Left lung (tissue), 10 donors: ENCODE results near the gene MNS1. TPM values are rescaled to one million over a fixed set of nuclear protein-coding genes. Genes with fewer than 3 reads are reported as not detected.

Source experiments
- ATAC-seq: fragments of 200-7000 bp; cut with Tn5 transposase; one replicate; pipeline ENCODE4 v1.9.1; 2020; ENCODE audit warnings: moderate library complexity
- DNase-seq, 4 donors: peaks; one replicate each; pipeline ENCODE4 v3.0.0-alpha.2; 2013 to 2020
- H3K27ac ChIP-seq, 2 donors: fragments of 200-600 bp; sonication (generic) in 1 of 2; one replicate each; pipeline versions ENCODE4 v1.5.0 to v1.8.0; 2020 to 2021
- H3K27me3 ChIP-seq, 2 donors: fragments of 200-600 bp; sonication (generic) in 1 of 2; one replicate each; pipeline versions ENCODE4 v1.5.0 to v1.8.0; 2020 to 2021
- H3K36me3 ChIP-seq, 2 donors: fragments of 200-600 bp; sonication (generic) in 1 of 2; one replicate each; pipeline versions ENCODE4 v1.5.0 to v1.8.0; 2020 to 2021
- H3K4me1 ChIP-seq, 2 donors: fragments of 200-600 bp; one replicate each; pipeline ENCODE4 v1.8.0; 2021
- H3K4me3 ChIP-seq, 2 donors: fragments of 200-600 bp; sonication (generic) in 1 of 2; one replicate each; pipeline versions ENCODE4 v1.5.0 to v1.8.0; 2020 to 2021; ENCODE audit warnings: mild to moderate bottlenecking in 1 of 2
- H3K9me3 ChIP-seq, 2 donors: fragments of 200-600 bp; sonication (generic) in 1 of 2; one replicate each; pipeline versions ENCODE4 v1.5.0 to v1.8.0; 2020 to 2021
- CTCF ChIP-seq, 2 donors: fragments of 200-600 bp; sonication (generic) in 1 of 2; IDR thresholded peaks; one replicate each; pipeline versions ENCODE4 v1.5.0 to v1.8.0; 2021; ENCODE audit warnings: antibody characterized with exemption in 2 of 2
- intact Hi-C, 2 donors: fragments of 100-400 bp; cut with DNase I; formaldehyde crosslinking; loops; one replicate each; pipeline versions ENCODE4 v1.11.2 to v1.14.2; 2022
- polyA plus RNA-seq, 6 donors: library from polyadenylated mRNA; unstranded; fragments of 120-200 nt; gene quantifications; one replicate each; pipeline ENCODE4 v1.2.1, GENCODE V29; 2013; ENCODE audit not compliant: insufficient read length in 6 of 6
- total RNA-seq, 2 donors: library from RNA; stranded (reverse); fragmentation: NEBNext Ultra II Directional; extraction: Animal tissue kit (Norgen Biotek cat#: 25700); gene quantifications; one replicate each; pipeline ENCODE4 v1.2.1, GENCODE V29; 2021
- donor health status: DM: no; HTN: yes; CAD: no.
- donor health status: DM: no; HTN: no; CAD: no.

Gene MNS1
- total and polyA plus RNA-seq, 8 donors = 3.9 to 26.1 (median 17.9) TPM

DNA sequence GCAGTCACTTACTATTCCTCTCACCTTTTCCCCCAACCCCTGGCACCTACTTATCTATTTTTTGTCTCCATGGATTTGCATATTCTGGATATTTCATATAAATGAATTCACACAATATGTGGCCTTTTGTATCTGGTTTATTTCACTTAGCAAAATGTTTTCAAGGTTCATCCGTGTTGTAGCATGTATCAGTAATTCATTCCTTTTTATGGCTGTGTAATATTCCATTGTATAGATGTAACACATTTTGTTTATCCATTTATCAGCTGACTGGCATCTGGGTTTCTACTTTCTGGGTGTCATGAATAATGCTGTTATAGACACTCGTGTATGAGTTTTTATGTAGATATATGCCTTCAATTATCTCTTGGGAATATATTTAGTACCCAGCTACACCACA is 5.8 kb downstream of the MNS1 start:
- Histone ChIP-seq H3K4me1 (no peaks in the 10 kb centered on the region), H3K36me3 (no peaks in the 10 kb centered on the region), H3K27me3 (no peaks in the 10 kb centered on the region), H3K27ac (no peak overlapping the region), H3K4me3 (no peak overlapping the region), H3K9me3 (no peaks in the 10 kb centered on the region)
- TF ChIP-seq CTCF (IDR thresholded peaks at IDR 0.05) = no peak
- no peak for DNase-seq
- no peak for ATAC-seq
- intact Hi-C loops = no loop called here

DNA sequence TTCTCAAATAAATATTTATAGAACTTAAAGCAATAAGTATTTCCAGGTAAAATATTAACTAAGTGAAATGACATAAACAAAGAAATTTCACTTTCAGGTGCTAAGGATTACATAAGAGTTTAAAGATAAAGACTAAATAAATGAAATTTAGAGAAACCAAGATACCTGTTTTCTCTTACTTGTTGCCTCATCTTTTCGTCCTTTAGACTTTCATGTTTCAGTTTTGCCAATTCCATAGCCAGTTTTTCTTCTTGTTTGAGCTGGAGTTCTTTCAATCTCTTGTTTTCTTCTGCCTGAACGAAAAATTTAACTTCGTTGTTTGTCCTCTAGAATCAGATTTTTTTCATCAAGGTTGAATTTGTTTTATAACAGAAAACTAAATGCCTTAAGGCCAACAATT is 8.7 kb downstream of the MNS1 start:
- no peak for TF ChIP-seq CTCF (IDR thresholded peaks at IDR 0.05)
- Histone ChIP-seq H3K36me3 (no peaks in the 10 kb centered on the region), H3K27me3 (no peaks in the 10 kb centered on the region), H3K27ac (no peak overlapping the region), H3K9me3 (no peaks in the 10 kb centered on the region), H3K4me3 (no peak overlapping the region), H3K4me1 (no peaks in the 10 kb centered on the region)
- ATAC-seq = no peak
- intact Hi-C loops = no loop called here
- DNase-seq = no peak

GRCh38 chr15:56454836-56455235 is 10.1 kb downstream of the MNS1 start:
- H3K9me3 ChIP-seq = no peaks in the 10 kb centered on the region
- no peak for TF ChIP-seq CTCF (IDR thresholded peaks at IDR 0.05)

DNA sequence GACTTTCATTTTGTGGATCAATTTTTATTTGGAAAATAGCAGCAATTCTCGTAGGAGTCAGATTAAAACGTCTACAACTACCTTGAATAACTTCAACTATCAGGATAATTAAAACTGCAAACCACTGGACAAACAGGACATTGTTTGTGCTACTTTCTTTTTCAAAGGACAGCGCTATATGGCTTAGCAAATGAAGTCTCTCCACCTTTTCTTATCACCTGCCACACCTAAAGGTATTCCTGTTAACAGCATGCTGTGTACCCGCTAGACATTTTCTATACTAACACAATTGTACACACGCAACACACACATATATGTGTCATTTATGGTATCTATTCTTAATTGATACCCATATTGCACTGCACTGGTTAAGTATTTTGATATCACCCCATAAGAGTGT is 19.2 kb downstream of the MNS1 start:
- DNase-seq = no peak
- H3K4me3 ChIP-seq = no peak overlapping the region
- no peak overlapping the region for H3K27ac ChIP-seq
- no peaks in the 10 kb centered on the region for H3K27me3 ChIP-seq
- intact Hi-C loops = no loop called here
- H3K36me3 ChIP-seq = no peaks in the 10 kb centered on the region
- H3K4me1 ChIP-seq = no peaks in the 10 kb centered on the region
- TF ChIP-seq CTCF (IDR thresholded peaks at IDR 0.05) = no peak
- ATAC-seq = no peak
- H3K9me3 ChIP-seq = peaks cover 0 to 3% of the 10 kb centered on the region in 2 donors

More at GRCh38 chr15:56454836-56455235, 10.1 kb downstream of the MNS1 start:
- Histone ChIP-seq H3K27ac (no peak overlapping the region), H3K4me1 (no peaks in the 10 kb centered on the region), H3K4me3 (no peak overlapping the region), H3K27me3 (no peaks in the 10 kb centered on the region), H3K36me3 (no peaks in the 10 kb centered on the region)
- no peak for ATAC-seq
- no peak for DNase-seq
- intact Hi-C loops = no loop called here

- peaks cover 0 to 3% of the 10 kb centered on the region in 2 donors for H3K9me3 ChIP-seq
- no peaks in the 10 kb centered on the region for H3K27me3 ChIP-seq
- no peak overlapping the region for H3K4me3 ChIP-seq
- H3K36me3 ChIP-seq = no peaks in the 10 kb centered on the region
- H3K27ac ChIP-seq = no peak overlapping the region
- ATAC-seq (no peak), DNase-seq (no peak)
- no peaks in the 10 kb centered on the region for H3K4me1 ChIP-seq
- TF ChIP-seq CTCF (IDR thresholded peaks at IDR 0.05) = no peak
- intact Hi-C loops = no loop called here
Measured at GRCh38 chr15:56442354-56442753, 22.6 kb downstream of the MNS1 start.
